ENCODE results near the gene TMPRSS11D.

- TF ChIP-seq THYN1 (CRISPR knock-in tag; IDR thresholded peaks at IDR 0.05; ENCODE audit: borderline replicate concordance, low read depth) (no peak), REPIN1 (CRISPR knock-in tag; IDR thresholded peaks at IDR 0.05; ENCODE audit: borderline replicate concordance, low read depth) (no peak), SUZ12 (IDR thresholded peaks at IDR 0.05; ENCODE audit: low read depth, low read length) (no peak), POLR2A (IDR thresholded peaks at IDR 0.05; ENCODE audit: insufficient read depth in 1 of 2, low read depth in 2 of 2, low read length in 2 of 2) (no peak), EZH2 (conservative IDR thresholded peaks at IDR 0.05; ENCODE audit: low read depth, low read length) (no peak), MAFF (IDR thresholded peaks at IDR 0.05; ENCODE audit: low read depth, low read length) (no peak), SMARCE1 (IDR thresholded peaks at IDR 0.05; ENCODE audit: borderline replicate concordance) (no peak), NR3C1 (CRISPR knock-in tag; IDR thresholded peaks at IDR 0.05) (no peak), TAF1 (CRISPR knock-in tag; IDR thresholded peaks at IDR 0.05) (no peak), CEBPB (IDR thresholded peaks at IDR 0.05; ENCODE audit: borderline replicate concordance, low read depth, low read length) (no peak), RXRA (CRISPR knock-in tag; IDR thresholded peaks at IDR 0.05) (no peak)
- TF ChIP-seq, protein P1, sequence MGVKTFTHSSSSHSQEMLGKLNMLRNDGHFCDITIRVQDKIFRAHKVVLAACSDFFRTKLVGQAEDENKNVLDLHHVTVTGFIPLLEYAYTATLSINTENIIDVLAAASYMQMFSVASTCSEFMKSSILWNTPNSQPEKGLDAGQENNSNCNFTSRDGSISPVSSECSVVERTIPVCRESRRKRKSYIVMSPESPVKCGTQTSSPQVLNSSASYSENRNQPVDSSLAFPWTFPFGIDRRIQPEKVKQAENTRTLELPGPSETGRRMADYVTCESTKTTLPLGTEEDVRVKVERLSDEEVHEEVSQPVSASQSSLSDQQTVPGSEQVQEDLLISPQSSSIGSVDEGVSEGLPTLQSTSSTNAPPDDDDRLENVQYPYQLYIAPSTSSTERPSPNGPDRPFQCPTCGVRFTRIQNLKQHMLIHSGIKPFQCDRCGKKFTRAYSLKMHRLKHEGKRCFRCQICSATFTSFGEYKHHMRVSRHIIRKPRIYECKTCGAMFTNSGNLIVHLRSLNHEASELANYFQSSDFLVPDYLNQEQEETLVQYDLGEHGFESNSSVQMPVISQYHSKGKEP (CRISPR knock-in tag; IDR thresholded peaks at IDR 0.05), result no peak
- TF ChIP-seq, protein P2, sequence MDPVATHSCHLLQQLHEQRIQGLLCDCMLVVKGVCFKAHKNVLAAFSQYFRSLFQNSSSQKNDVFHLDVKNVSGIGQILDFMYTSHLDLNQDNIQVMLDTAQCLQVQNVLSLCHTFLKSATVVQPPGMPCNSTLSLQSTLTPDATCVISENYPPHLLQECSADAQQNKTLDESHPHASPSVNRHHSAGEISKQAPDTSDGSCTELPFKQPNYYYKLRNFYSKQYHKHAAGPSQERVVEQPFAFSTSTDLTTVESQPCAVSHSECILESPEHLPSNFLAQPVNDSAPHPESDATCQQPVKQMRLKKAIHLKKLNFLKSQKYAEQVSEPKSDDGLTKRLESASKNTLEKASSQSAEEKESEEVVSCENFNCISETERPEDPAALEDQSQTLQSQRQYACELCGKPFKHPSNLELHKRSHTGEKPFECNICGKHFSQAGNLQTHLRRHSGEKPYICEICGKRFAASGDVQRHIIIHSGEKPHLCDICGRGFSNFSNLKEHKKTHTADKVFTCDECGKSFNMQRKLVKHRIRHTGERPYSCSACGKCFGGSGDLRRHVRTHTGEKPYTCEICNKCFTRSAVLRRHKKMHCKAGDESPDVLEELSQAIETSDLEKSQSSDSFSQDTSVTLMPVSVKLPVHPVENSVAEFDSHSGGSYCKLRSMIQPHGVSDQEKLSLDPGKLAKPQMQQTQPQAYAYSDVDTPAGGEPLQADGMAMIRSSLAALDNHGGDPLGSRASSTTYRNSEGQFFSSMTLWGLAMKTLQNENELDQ (CRISPR knock-in tag; IDR thresholded peaks at IDR 0.05; ENCODE audit: borderline replicate concordance), result no peak
- TF ChIP-seq, protein P3, sequence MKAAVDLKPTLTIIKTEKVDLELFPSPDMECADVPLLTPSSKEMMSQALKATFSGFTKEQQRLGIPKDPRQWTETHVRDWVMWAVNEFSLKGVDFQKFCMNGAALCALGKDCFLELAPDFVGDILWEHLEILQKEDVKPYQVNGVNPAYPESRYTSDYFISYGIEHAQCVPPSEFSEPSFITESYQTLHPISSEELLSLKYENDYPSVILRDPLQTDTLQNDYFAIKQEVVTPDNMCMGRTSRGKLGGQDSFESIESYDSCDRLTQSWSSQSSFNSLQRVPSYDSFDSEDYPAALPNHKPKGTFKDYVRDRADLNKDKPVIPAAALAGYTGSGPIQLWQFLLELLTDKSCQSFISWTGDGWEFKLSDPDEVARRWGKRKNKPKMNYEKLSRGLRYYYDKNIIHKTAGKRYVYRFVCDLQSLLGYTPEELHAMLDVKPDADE (CRISPR knock-in tag; IDR thresholded peaks at IDR 0.05), result no peak
Measured at GRCh38 chr4:67912080-67912479, 28.3 kb upstream of the TMPRSS11D start.
